ENCODE data around the gene PPP1R14C. TPM values are rescaled to one million over a fixed set of nuclear protein-coding genes. Genes with fewer than 3 reads are reported as not detected.

The PPP1R14C gene
- total and polyA plus RNA-seq, 2 donors (not counting 3 experiments of a cell fraction or from before 2014, with no cell fraction given) = not detected

GRCh38 chr6:150150458-150150820 is 7.6 kb downstream of the PPP1R14C start:
- POLR2A ChIA-PET = no interaction called here
- DNase-seq (ENCODE audit: low read depth, low spot score) (no peak), FAIRE-seq (no peak)
- H3K36me3 ChIP-seq (ENCODE audit: control insufficient read depth in 2 of 2, extremely low read depth in 1 of 2, insufficient read depth in 2 of 2, low read length in 2 of 2) = no peaks in the 10 kb centered on the region
- H3K27ac ChIP-seq (ENCODE audit: insufficient read depth, low read depth, low read length) = no peak overlapping the region
- no peak overlapping the region for H3K4me3 ChIP-seq (replicated peaks in 1 of 3; ENCODE audit: insufficient read depth in 1 of 3, low read depth in 1 of 3, low read length in 3 of 3)
- peaks cover 34 to 44% of the 10 kb centered on the region in 2 experiments for H3K27me3 ChIP-seq (ENCODE audit: control insufficient read depth in 2 of 2, insufficient read depth in 2 of 2, low read length in 2 of 2)
- no TSS peak for BruUV-seq (replicated peaks)
- H3K79me2 ChIP-seq (ENCODE audit: control insufficient read depth, insufficient read depth, low read length) = no peaks in the 10 kb centered on the region
- H3K9me1 ChIP-seq (replicated peaks; ENCODE audit: control insufficient read depth, extremely low read depth, insufficient read depth, low read length) = no peaks in the 10 kb centered on the region
- CTCF ChIA-PET = no interaction called here
- TF ChIP-seq, protein P1, sequence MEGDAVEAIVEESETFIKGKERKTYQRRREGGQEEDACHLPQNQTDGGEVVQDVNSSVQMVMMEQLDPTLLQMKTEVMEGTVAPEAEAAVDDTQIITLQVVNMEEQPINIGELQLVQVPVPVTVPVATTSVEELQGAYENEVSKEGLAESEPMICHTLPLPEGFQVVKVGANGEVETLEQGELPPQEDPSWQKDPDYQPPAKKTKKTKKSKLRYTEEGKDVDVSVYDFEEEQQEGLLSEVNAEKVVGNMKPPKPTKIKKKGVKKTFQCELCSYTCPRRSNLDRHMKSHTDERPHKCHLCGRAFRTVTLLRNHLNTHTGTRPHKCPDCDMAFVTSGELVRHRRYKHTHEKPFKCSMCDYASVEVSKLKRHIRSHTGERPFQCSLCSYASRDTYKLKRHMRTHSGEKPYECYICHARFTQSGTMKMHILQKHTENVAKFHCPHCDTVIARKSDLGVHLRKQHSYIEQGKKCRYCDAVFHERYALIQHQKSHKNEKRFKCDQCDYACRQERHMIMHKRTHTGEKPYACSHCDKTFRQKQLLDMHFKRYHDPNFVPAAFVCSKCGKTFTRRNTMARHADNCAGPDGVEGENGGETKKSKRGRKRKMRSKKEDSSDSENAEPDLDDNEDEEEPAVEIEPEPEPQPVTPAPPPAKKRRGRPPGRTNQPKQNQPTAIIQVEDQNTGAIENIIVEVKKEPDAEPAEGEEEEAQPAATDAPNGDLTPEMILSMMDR (IDR thresholded peaks at IDR 0.05; ENCODE audit: extremely low read depth in 1 of 2, insufficient read depth in 1 of 2, low read depth in 1 of 2, low read length in 2 of 2) = no peak
- no peak for TF ChIP-seq POLR2A (IDR thresholded peaks at IDR 0.05; ENCODE audit: low read depth, low read length)
- H3K4me1 ChIP-seq (ENCODE audit: control insufficient read depth, extremely low read depth, insufficient read depth, low read length) = no peaks in the 10 kb centered on the region
- H4K20me1 ChIP-seq (replicated peaks; ENCODE audit: control insufficient read depth, extremely low read depth, insufficient read depth, low read length) = no peaks in the 10 kb centered on the region
- intact Hi-C loops (cut with micrococcal nuclease) = no loop called here
- no peak overlapping the region for H2AFZ ChIP-seq (ENCODE audit: low read depth, low read length)
- no peak overlapping the region for H3K9ac ChIP-seq (replicated peaks; ENCODE audit: extremely low read depth, insufficient read depth, low read length)
- dilution Hi-C loops (cut with MboI; ENCODE audit: extremely low pct_ligation_motif_present, low sequenced_read_pairs) = no loop called here
- no peaks in the 10 kb centered on the region for H3K9me3 ChIP-seq (replicated peaks; ENCODE audit: control insufficient read depth, insufficient read depth, low read length)
- H3K4me2 ChIP-seq (ENCODE audit: insufficient read depth, low read length) = no peak overlapping the region

- no TSS peak for BruUV-seq (replicated peaks)
- dilution Hi-C loops (cut with MboI; ENCODE audit: extremely low pct_ligation_motif_present, low sequenced_read_pairs) (no loop called here), intact Hi-C loops (cut with micrococcal nuclease) (no loop called here)
- Histone ChIP-seq H3K9me1 (replicated peaks; ENCODE audit: control insufficient read depth, extremely low read depth, insufficient read depth, low read length) (no peaks in the 10 kb centered on the region), H3K79me2 (ENCODE audit: control insufficient read depth, insufficient read depth, low read length) (no peaks in the 10 kb centered on the region), H3K4me3 (replicated peaks in 1 of 3; ENCODE audit: insufficient read depth in 1 of 3, low read depth in 1 of 3, low read length in 3 of 3) (no peak overlapping the region), H2AFZ (ENCODE audit: low read depth, low read length) (no peak overlapping the region), H3K27ac (ENCODE audit: insufficient read depth, low read depth, low read length) (no peak overlapping the region), H3K4me1 (ENCODE audit: control insufficient read depth, extremely low read depth, insufficient read depth, low read length) (no peaks in the 10 kb centered on the region), H3K27me3 (ENCODE audit: control insufficient read depth in 2 of 2, insufficient read depth in 2 of 2, low read length in 2 of 2) (peaks cover 30 to 38% of the 10 kb centered on the region in 2 experiments), H3K9me3 (replicated peaks; ENCODE audit: control insufficient read depth, insufficient read depth, low read length) (no peaks in the 10 kb centered on the region), H3K36me3 (ENCODE audit: control insufficient read depth in 2 of 2, extremely low read depth in 1 of 2, insufficient read depth in 2 of 2, low read length in 2 of 2) (no peaks in the 10 kb centered on the region), H4K20me1 (replicated peaks; ENCODE audit: control insufficient read depth, extremely low read depth, insufficient read depth, low read length) (no peaks in the 10 kb centered on the region), H3K9ac (replicated peaks; ENCODE audit: extremely low read depth, insufficient read depth, low read length) (no peak overlapping the region), H3K4me2 (ENCODE audit: insufficient read depth, low read length) (no peak overlapping the region)
- no peak for FAIRE-seq
- POLR2A ChIA-PET = no interaction called here
- CTCF ChIA-PET = no interaction called here
- TF ChIP-seq POLR2AphosphoS5 (IDR thresholded peaks at IDR 0.05; ENCODE audit: insufficient read depth, low read depth, low read length) = no peak
- TF ChIP-seq, protein P1 (IDR thresholded peaks at IDR 0.05; ENCODE audit: extremely low read depth in 1 of 2, insufficient read depth in 1 of 2, low read depth in 1 of 2, low read length in 2 of 2) = no peak
- TF ChIP-seq JUN (IDR thresholded peaks at IDR 0.05; ENCODE audit: borderline replicate concordance, insufficient read depth, insufficient read length, low read depth) = no peak
- no peak for TF ChIP-seq GATA2 (IDR thresholded peaks at IDR 0.05; ENCODE audit: insufficient read depth, insufficient read length, low read depth, low read length)
- no peak for TF ChIP-seq EZH2 (IDR thresholded peaks at IDR 0.05; ENCODE audit: borderline replicate concordance, low read depth, low read length, severe bottlenecking)
- TF ChIP-seq MYC (IDR thresholded peaks at IDR 0.05; ENCODE audit: low read depth, low read length) = no peak
- TF ChIP-seq POLR2A (IDR thresholded peaks at IDR 0.05; ENCODE audit: low read depth, low read length) = no peak
- no peak for TF ChIP-seq MAX (IDR thresholded peaks at IDR 0.05; ENCODE audit: insufficient read depth, insufficient read length)
- TF ChIP-seq FOS (IDR thresholded peaks at IDR 0.05; ENCODE audit: borderline replicate concordance, insufficient read depth, low read length) = no peak
- DNase-seq (ENCODE audit: low read depth, low spot score) = no peak
Observed at GRCh38 chr6:150150821-150151646, 8.2 kb downstream of the PPP1R14C start.

Data from endothelial cell of umbilical vein (primary cell).